Left renal cortex interstitium (tissue), 4 donors: ENCODE measurements around the gene APOA5. TPM values are rescaled to one million over a fixed set of nuclear protein-coding genes. Genes with fewer than 3 reads are reported as not detected.

Experiments
- DNase-seq, 4 donors: peaks; one replicate each; pipeline ENCODE4 v3.0.0-alpha.2; 2013; ENCODE audit warnings: low read depth in 4 of 4, low spot score in 2 of 4, missing footprints in 1 of 4
- polyA plus RNA-seq, 4 donors: library from polyadenylated mRNA; unstranded; fragments of 120-200 nt; gene quantifications; one replicate each; pipeline ENCODE4 v1.2.1, GENCODE V29; 2013; ENCODE audit not compliant: insufficient read length in 4 of 4

The APOA5 gene
- polyA plus RNA-seq, 4 donors, result not detected

- no peak for DNase-seq
Observed at GRCh38 chr11:116828632-116829524, 37.2 kb upstream of the APOA5 start.

GRCh38 chr11:116827461-116827860 is 35.8 kb upstream of the APOA5 start:
- no peak for DNase-seq

- DNase-seq, result no peak
Observed at GRCh38 chr11:116826751-116827431, 35.2 kb upstream of the APOA5 start.

- no peak for DNase-seq
Observed at GRCh38 chr11:116825854-116826750, 34.4 kb upstream of the APOA5 start.

GRCh38 chr11:116825434-116825833 is 33.8 kb upstream of the APOA5 start:
- no peak for DNase-seq

- DNase-seq, result no peak
Observed at GRCh38 chr11:116823031-116823843, 31.6 kb upstream of the APOA5 start, which contains the start of gene APOA4. TSS of gene APOA4 (minus strand) at chr11:116823304. CDS start at chr11:116823191, 113 bp downstream.

GRCh38 chr11:116822575-116822974 is 30.9 kb upstream of the APOA5 start:
- no peak for DNase-seq

GRCh38 chr11:116821050-116821918 is 29.6 kb upstream of the APOA5 start:
- no peak for DNase-seq

GRCh38 chr11:116819049-116819448 is 27.4 kb upstream of the APOA5 start:
- no peak for DNase-seq

- DNase-seq, result no peak
Observed at GRCh38 chr11:116814502-116814901, 22.8 kb upstream of the APOA5 start.

GRCh38 chr11:116813781-116814471 is 22.2 kb upstream of the APOA5 start:
- no peak for DNase-seq

- DNase-seq, result no peak
Observed at GRCh38 chr11:116813170-116813569, 21.5 kb upstream of the APOA5 start.

GRCh38 chr11:116812109-116812508 is 20.4 kb upstream of the APOA5 start:
- DNase-seq, result no peak

GRCh38 chr11:116811194-116811593 is 19.5 kb upstream of the APOA5 start:
- no peak for DNase-seq

GRCh38 chr11:116808262-116809175 is 16.8 kb upstream of the APOA5 start:
- DNase-seq, result no peak

- no peak for DNase-seq
Observed at GRCh38 chr11:116807601-116808261, 16.1 kb upstream of the APOA5 start.

GRCh38 chr11:116804001-116804400 is 12.3 kb upstream of the APOA5 start:
- no peak for DNase-seq
